Osteocyte (in vitro differentiated cells): ENCODE measurements around the gene SPRING1. TPM values are rescaled to one million over a fixed set of nuclear protein-coding genes. Genes with fewer than 3 reads are reported as not detected.

Experiments
- DNase-seq: peaks from one replicate; pipeline ENCODE4 v3.0.0; 2021; ENCODE audit warnings: mixed read lengths; ENCODE audit not compliant: unreplicated experiment; ENCODE audit errors: extremely low spot score
- H3K27ac Mint-ChIP-seq: one replicate; pipeline ENCODE4 v1.8.0; 2021; ENCODE audit warnings: mild to moderate bottlenecking, mixed read lengths; ENCODE audit not compliant: unreplicated experiment
- H3K27me3 Mint-ChIP-seq: one replicate; pipeline ENCODE4 v1.8.0; 2021; ENCODE audit warnings: mixed read lengths; ENCODE audit not compliant: unreplicated experiment
- H3K36me3 Mint-ChIP-seq: one replicate; pipeline ENCODE4 v1.8.0; 2021; ENCODE audit warnings: mixed read lengths; ENCODE audit not compliant: unreplicated experiment
- H3K4me1 Mint-ChIP-seq: one replicate; pipeline ENCODE4 v1.8.0; 2021; ENCODE audit warnings: mixed read lengths; ENCODE audit not compliant: unreplicated experiment
- H3K4me3 Mint-ChIP-seq: one replicate; pipeline ENCODE4 v1.8.0; 2021; ENCODE audit warnings: mild to moderate bottlenecking, moderate library complexity, mixed read lengths; ENCODE audit not compliant: unreplicated experiment
- H3K9me3 Mint-ChIP-seq: one replicate; pipeline ENCODE4 v1.8.0; 2021; ENCODE audit warnings: mixed read lengths; ENCODE audit not compliant: unreplicated experiment
- CTCF ChIP-seq: fragments of 200-600 bp; sonication (generic); IDR thresholded peaks from 2 replicates; pipeline ENCODE4 v1.5.0; 2021; ENCODE audit warnings: antibody characterized with exemption, mild to moderate bottlenecking, moderate library complexity
- long read RNA-seq: library from polyadenylated mRNA; unstranded; transcript quantifications from one replicate; pipeline ENCODE4 v2.0.0, GENCODE V29; 2021
- total RNA-seq: library from RNA; stranded (reverse); gene quantifications from 2 replicates; pipeline ENCODE4 v1.2.1, GENCODE V29; 2021

SPRING1 gene
- 36.9 and 37.7 TPM in 2 replicates for total RNA-seq
- long read RNA-seq, full-length matches to known transcripts: 1 of 7 reads
- long read RNA-seq, partial matches to known transcripts: 0 of 7 reads
- long read RNA-seq, other reads (novel, unspliced or antisense): 6 of 7 reads

- no peaks in the 10 kb centered on the region for H3K9me3 Mint-ChIP-seq
- DNase-seq: peak; percentile 99
- H3K4me1 Mint-ChIP-seq: peaks cover 16% of the 10 kb centered on the region
- H3K4me3 Mint-ChIP-seq: peak within 1 kb of the TSS; percentile 86
- H3K27ac Mint-ChIP-seq: peak within 1 kb of the TSS; percentile 47
- no peaks in the 10 kb centered on the region for H3K27me3 Mint-ChIP-seq
- TF ChIP-seq CTCF: no peak
- H3K36me3 Mint-ChIP-seq: peaks cover 13% of the 10 kb centered on the region
These were observed at the start of gene SPRING1, which contains the start of gene RNFT2 for GRCh38 chr12:116737774-116738657. SPRING1 (minus strand) TSS chr12:116738069; CDS start chr12:116737900, 169 bp downstream. RNFT2 (plus strand) TSS chr12:116738315; CDS start chr12:116740498, 2,183 bp downstream.

GRCh38 chr12:116784238-116784612, 46.4 kb upstream of the SPRING1 start:
- H3K9me3 Mint-ChIP-seq: peaks cover 4% of the 10 kb centered on the region
- H3K36me3 Mint-ChIP-seq: no peaks in the 10 kb centered on the region
- no peaks in the 10 kb centered on the region for H3K27me3 Mint-ChIP-seq
- no peak overlapping the region for H3K4me3 Mint-ChIP-seq
- no peak for TF ChIP-seq CTCF
- DNase-seq: no peak
- H3K4me1 Mint-ChIP-seq: no peaks in the 10 kb centered on the region
- H3K27ac Mint-ChIP-seq: no peak overlapping the region

- Mint-ChIP-seq H3K9me3 (peaks cover 4% of the 10 kb centered on the region), H3K4me3 (no peak overlapping the region), H3K4me1 (no peaks in the 10 kb centered on the region), H3K27ac (no peak overlapping the region), H3K36me3 (no peaks in the 10 kb centered on the region), H3K27me3 (no peaks in the 10 kb centered on the region)
- TF ChIP-seq CTCF: no peak
- DNase-seq: no peak
These were observed 45.8 kb upstream of the SPRING1 start for GRCh38 chr12:116783525-116784237.

- Mint-ChIP-seq H3K4me1 (no peaks in the 10 kb centered on the region), H3K9me3 (no peaks in the 10 kb centered on the region), H3K4me3 (no peak overlapping the region), H3K36me3 (no peaks in the 10 kb centered on the region), H3K27ac (no peak overlapping the region), H3K27me3 (no peaks in the 10 kb centered on the region)
- DNase-seq: no peak
- TF ChIP-seq CTCF: no peak
These were observed 43.1 kb upstream of the SPRING1 start for GRCh38 chr12:116780942-116781341.

- no peak for DNase-seq
- no peak overlapping the region for H3K27ac Mint-ChIP-seq
- H3K9me3 Mint-ChIP-seq: no peaks in the 10 kb centered on the region
- no peak overlapping the region for H3K4me3 Mint-ChIP-seq
- H3K27me3 Mint-ChIP-seq: no peaks in the 10 kb centered on the region
- no peaks in the 10 kb centered on the region for H3K36me3 Mint-ChIP-seq
- no peak for TF ChIP-seq CTCF
- no peaks in the 10 kb centered on the region for H3K4me1 Mint-ChIP-seq
These were observed 41.7 kb upstream of the SPRING1 start for GRCh38 chr12:116779597-116779996.
